DND-41 (cell line): ENCODE measurements around the gene WBP1L.

Experiments used
- ATAC-seq: fragments of 200-7000 bp; cut with Tn5 transposase; 3 replicates; pipeline ENCODE4 v1.9.1; 2021; ENCODE audit warnings: low read depth; ENCODE audit not compliant: insufficient read depth
- DNase-seq: peaks from one replicate; pipeline ENCODE4 v3.0.0-alpha.2; 2020
- H2AFZ ChIP-seq: 2 replicates; pipeline ENCODE4 v1.6.0; 2012; ENCODE audit warnings: low read depth, low read length
- H3K27ac ChIP-seq: 2 replicates; pipeline ENCODE4 v1.5.1; 2012; ENCODE audit warnings: low read length, inconsistent platforms
- H3K27me3 ChIP-seq: fragments of 200-600 bp; sonication (generic); 2 replicates; pipeline ENCODE4 v1.6.0; 2012; ENCODE audit warnings: low read length, mild to moderate bottlenecking, inconsistent platforms; ENCODE audit not compliant: insufficient read depth, poor library complexity
- H3K36me3 ChIP-seq: 2 replicates; pipeline ENCODE4 v1.5.1; 2012; ENCODE audit warnings: low read length, inconsistent platforms; ENCODE audit not compliant: insufficient read depth
- H3K4me1 ChIP-seq: 2 replicates; pipeline ENCODE4 v1.5.1; 2012; ENCODE audit warnings: mild to moderate bottlenecking, low read length; ENCODE audit not compliant: insufficient read depth
- H3K4me2 ChIP-seq: 2 replicates; pipeline ENCODE4 v1.6.0; 2012; ENCODE audit warnings: mild to moderate bottlenecking, moderate library complexity, low read length, inconsistent platforms; ENCODE audit not compliant: insufficient read depth
- H3K4me3 ChIP-seq, 2 experiments: fragments of 200-600 bp in 1 of 2; shearing (Covaris generic) in 1 of 2; 2 replicates each; pipeline ENCODE4 v1.5.1; 2012 to 2016; ENCODE audit warnings: inconsistent platforms in 2 of 2, low read length in 2 of 2, mild to moderate bottlenecking in 2 of 2, low read depth in 1 of 2, moderate library complexity in 1 of 2
- H3K79me2 ChIP-seq: 2 replicates; pipeline ENCODE4 v1.6.0; 2012; ENCODE audit warnings: low read length, inconsistent platforms; ENCODE audit not compliant: insufficient read depth
- H3K9ac ChIP-seq: 2 replicates; pipeline ENCODE4 v1.6.0; 2012; ENCODE audit warnings: low read depth, mild to moderate bottlenecking, inconsistent platforms, low read length, moderate library complexity
- H3K9me3 ChIP-seq: 2 replicates; pipeline ENCODE4 v1.5.1; 2012; ENCODE audit warnings: low read length, moderate library complexity, mild to moderate bottlenecking, inconsistent platforms; ENCODE audit not compliant: insufficient read depth, severe bottlenecking
- H4K20me1 ChIP-seq: 2 replicates; pipeline ENCODE4 v1.6.0; 2012; ENCODE audit warnings: low read length; ENCODE audit not compliant: insufficient read depth
- EZH2 ChIP-seq: IDR thresholded peaks from 3 replicates; pipeline ENCODE4 v1.6.1; 2012; ENCODE audit warnings: borderline replicate concordance, low read depth, mild to moderate bottlenecking, moderate library complexity, low read length, inconsistent platforms; ENCODE audit not compliant: severe bottlenecking
- TF ChIP-seq, protein P1 (sequence below): IDR thresholded peaks from 2 replicates; pipeline ENCODE4 v1.5.1; 2012; ENCODE audit warnings: borderline replicate concordance, low read length, moderate library complexity, mild to moderate bottlenecking; ENCODE audit not compliant: poor library complexity, severe bottlenecking; ENCODE audit errors: extremely low read depth

WBP1L gene

DNA sequence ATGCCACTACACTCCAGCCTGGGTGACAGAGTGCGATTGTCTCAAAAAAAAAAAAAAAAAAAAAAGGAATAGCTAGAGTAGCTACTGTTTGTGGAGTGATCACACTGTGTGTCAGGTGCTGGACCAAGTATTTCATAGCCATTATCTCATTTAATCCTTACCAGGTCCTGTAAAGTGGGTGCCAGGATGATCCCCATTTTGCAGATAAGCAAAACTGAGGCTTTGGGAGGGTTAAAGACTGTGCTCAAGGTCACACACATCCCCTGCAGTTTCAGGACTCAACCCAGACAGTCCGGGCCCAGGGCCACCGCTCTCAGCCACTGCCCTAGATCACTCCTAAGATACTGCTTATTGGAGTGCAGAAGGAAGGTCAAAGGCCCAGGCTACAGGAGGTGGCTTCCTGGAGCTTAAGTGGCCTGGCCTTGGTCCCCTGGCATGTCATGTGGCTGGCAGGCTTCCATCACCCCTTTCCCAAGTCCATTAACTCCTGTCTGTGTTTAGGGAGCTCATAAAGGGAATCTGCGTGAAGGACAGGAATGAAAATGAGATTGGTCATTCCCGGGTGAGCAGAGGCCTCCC, 12.4 kb upstream of the WBP1L start:
- Histone ChIP-seq H3K27ac (no peak overlapping the region), H3K4me2 (no peak overlapping the region), H3K4me1 (no peaks in the 10 kb centered on the region), H3K4me3 (no peak overlapping the region), H3K36me3 (peaks cover 83% of the 10 kb centered on the region), H3K27me3 (no peaks in the 10 kb centered on the region), H4K20me1 (peaks cover 3% of the 10 kb centered on the region; the same call in 1 of the 2 replicates), H3K79me2 (no peaks in the 10 kb centered on the region; the same call in 1 of the 2 replicates), H3K9ac (no peak overlapping the region), H3K9me3 (no peaks in the 10 kb centered on the region), H2AFZ (no peak overlapping the region)
- ATAC-seq (no peak), DNase-seq (no peak)
- TF ChIP-seq EZH2: no peak
- TF ChIP-seq, protein P1, sequence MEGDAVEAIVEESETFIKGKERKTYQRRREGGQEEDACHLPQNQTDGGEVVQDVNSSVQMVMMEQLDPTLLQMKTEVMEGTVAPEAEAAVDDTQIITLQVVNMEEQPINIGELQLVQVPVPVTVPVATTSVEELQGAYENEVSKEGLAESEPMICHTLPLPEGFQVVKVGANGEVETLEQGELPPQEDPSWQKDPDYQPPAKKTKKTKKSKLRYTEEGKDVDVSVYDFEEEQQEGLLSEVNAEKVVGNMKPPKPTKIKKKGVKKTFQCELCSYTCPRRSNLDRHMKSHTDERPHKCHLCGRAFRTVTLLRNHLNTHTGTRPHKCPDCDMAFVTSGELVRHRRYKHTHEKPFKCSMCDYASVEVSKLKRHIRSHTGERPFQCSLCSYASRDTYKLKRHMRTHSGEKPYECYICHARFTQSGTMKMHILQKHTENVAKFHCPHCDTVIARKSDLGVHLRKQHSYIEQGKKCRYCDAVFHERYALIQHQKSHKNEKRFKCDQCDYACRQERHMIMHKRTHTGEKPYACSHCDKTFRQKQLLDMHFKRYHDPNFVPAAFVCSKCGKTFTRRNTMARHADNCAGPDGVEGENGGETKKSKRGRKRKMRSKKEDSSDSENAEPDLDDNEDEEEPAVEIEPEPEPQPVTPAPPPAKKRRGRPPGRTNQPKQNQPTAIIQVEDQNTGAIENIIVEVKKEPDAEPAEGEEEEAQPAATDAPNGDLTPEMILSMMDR: no peak

DNA sequence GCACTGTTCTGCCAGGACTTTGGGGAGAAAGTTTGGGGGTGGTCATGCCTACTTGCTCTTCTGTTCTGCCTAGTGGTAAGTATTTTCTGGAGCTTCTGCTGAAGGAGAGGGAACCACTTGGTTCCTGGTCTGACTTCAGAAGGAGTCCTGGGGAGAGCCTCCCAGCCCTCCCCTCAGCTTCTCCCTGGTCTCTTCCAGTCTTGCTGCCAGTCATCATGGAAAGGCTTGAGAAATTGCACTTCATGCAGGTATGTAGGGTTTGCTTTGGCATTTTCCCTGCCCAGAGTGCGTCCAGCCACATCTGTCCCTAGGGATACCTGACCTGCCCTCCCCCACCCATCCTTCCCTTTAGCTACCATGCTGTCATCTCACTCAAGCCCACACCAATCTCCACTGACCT, 11.1 kb upstream of the WBP1L start:
- no peak overlapping the region for H3K27ac ChIP-seq
- no peaks in the 10 kb centered on the region for H3K27me3 ChIP-seq
- DNase-seq (no peak), ATAC-seq (no peak)
- H3K79me2 ChIP-seq: no peaks in the 10 kb centered on the region
- no peak overlapping the region for H2AFZ ChIP-seq
- no peak for TF ChIP-seq EZH2
- TF ChIP-seq, protein P1: no peak
- H4K20me1 ChIP-seq: no peaks in the 10 kb centered on the region
- no peaks in the 10 kb centered on the region for H3K9me3 ChIP-seq
- H3K4me1 ChIP-seq: no peaks in the 10 kb centered on the region
- peaks cover 76% of the 10 kb centered on the region for H3K36me3 ChIP-seq
- no peak overlapping the region for H3K4me2 ChIP-seq
- no peak overlapping the region for H3K4me3 ChIP-seq
- H3K9ac ChIP-seq: no peak overlapping the region

DNA sequence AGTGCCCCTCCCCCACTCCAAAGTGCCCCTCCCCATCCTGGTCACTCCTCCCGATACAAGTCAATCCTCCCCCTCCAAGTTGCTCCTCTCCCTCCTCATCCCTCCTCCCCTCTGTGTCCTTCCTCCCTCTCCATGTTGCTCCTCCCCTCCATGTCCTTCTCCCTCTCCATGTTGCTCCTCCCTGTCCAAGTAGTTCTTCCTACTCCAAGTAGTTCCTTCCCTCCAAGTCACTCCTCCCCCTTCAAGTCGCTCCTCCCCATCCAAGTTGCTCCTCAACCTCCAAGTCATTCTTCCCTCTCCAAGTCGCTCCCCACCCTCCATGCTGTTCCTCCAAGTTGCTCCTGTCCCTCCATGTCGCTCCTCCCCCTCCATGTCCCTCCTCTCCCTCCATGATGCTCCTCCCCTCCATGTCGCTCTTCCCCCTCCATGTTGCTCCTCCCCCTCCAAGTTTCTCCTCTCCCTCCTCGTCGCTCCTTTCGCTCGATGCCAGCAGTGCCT, 8.6 kb upstream of the WBP1L start:
- Histone ChIP-seq H3K27ac (no peak overlapping the region), H3K4me3 (no peak overlapping the region), H2AFZ (no peak overlapping the region), H3K36me3 (peaks cover 57% of the 10 kb centered on the region), H3K79me2 (no peaks in the 10 kb centered on the region), H3K27me3 (no peaks in the 10 kb centered on the region), H3K4me1 (no peaks in the 10 kb centered on the region), H3K4me2 (no peak overlapping the region), H4K20me1 (no peaks in the 10 kb centered on the region), H3K9me3 (no peaks in the 10 kb centered on the region), H3K9ac (no peak overlapping the region)
- TF ChIP-seq, protein P1: no peak
- no peak for TF ChIP-seq EZH2
- DNase-seq (no peak), ATAC-seq (no peak)

DNA sequence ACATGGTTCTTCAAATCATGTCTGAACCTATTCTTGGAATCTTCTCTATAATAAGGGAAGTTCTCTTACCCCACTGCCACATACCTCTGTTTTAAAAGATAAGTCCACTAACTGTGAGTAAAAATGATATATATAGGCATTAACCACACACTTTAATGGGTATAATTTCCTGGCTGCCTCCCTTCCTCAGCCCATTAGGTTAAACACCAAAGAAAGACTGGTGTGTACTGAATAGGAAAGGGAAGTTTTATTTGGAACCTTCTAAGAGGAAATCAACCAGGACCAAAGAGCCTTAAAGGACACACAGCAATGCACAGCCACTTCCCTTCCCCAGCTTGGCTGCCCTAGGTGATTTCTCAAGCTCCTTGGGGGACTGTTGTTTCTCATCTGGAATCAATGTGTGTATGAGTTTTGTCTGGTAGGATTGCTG, 5.0 kb upstream of the WBP1L start:
- ATAC-seq (no peak), DNase-seq (no peak)
- no peaks in the 10 kb centered on the region for H3K27me3 ChIP-seq
- H3K4me3 ChIP-seq: no peak overlapping the region
- no peak overlapping the region for H3K9ac ChIP-seq
- no peak overlapping the region for H3K27ac ChIP-seq
- H4K20me1 ChIP-seq: no peaks in the 10 kb centered on the region
- no peaks in the 10 kb centered on the region for H3K79me2 ChIP-seq
- no peak overlapping the region for H2AFZ ChIP-seq
- peaks cover 7% of the 10 kb centered on the region for H3K4me1 ChIP-seq
- H3K4me2 ChIP-seq: no peak overlapping the region
- H3K9me3 ChIP-seq: no peaks in the 10 kb centered on the region
- no peak for TF ChIP-seq EZH2
- TF ChIP-seq, protein P1: no peak
- peaks cover 31% of the 10 kb centered on the region; the same call in 1 of the 2 replicates for H3K36me3 ChIP-seq
